Tibial nerve (tissue), 4 donors: ENCODE measurements around the gene CACNA1S. TPM values are rescaled to one million over a fixed set of nuclear protein-coding genes. Genes with fewer than 3 reads are reported as not detected.
A peak's percentile ranks its signal among the peaks of the same experiment; 100 is the strongest.

Experiments used
- DNase-seq, 2 donors: peaks; one replicate each; pipeline ENCODE4 v3.0.0-alpha.2; 2019; ENCODE audit warnings: low spot score in 2 of 2
- H3K27ac ChIP-seq, 4 donors: fragments of 200-600 bp; sonication (generic) in 3 of 4; one replicate each; pipeline ENCODE4 v1.5.1; 2017 to 2019; ENCODE audit warnings: mild to moderate bottlenecking in 1 of 4
- H3K27me3 ChIP-seq, 2 donors: fragments of 200-600 bp; sonication (generic) in 1 of 2; one replicate each; pipeline versions ENCODE4 v1.5.1 to v1.6.0; 2017 to 2019
- H3K36me3 ChIP-seq, 3 donors: fragments of 200-600 bp; sonication (generic); one replicate each; pipeline ENCODE4 v1.5.1; 2018 to 2019
- H3K4me1 ChIP-seq, 4 donors: fragments of 200-600 bp; sonication (generic) in 3 of 4; one replicate each; pipeline ENCODE4 v1.5.1; 2017 to 2019
- H3K4me3 ChIP-seq, 4 donors: fragments of 200-600 bp; sonication (generic) in 3 of 4; one replicate each; pipeline ENCODE4 v1.5.1; 2017 to 2019; ENCODE audit warnings: mild to moderate bottlenecking in 1 of 4, moderate library complexity in 1 of 4
- H3K9me3 ChIP-seq, 4 donors: fragments of 200-600 bp; sonication (generic) in 3 of 4; one replicate each; pipeline ENCODE4 v1.5.1; 2017 to 2019
- CTCF ChIP-seq, 5 experiments: fragments of 200-600 bp in 3 of 5; fragments of 450-650 bp in 2 of 5; sonication (generic) in 3 of 5; IDR thresholded peaks; one replicate each; pipeline ENCODE4 v1.5.1; 2016 to 2019; ENCODE audit warnings: antibody characterized with exemption in 5 of 5, mild to moderate bottlenecking in 3 of 5, moderate library complexity in 2 of 5
- EP300 ChIP-seq, 2 donors: sonication (generic); formaldehyde crosslinking; IDR thresholded peaks; one replicate each; pipeline ENCODE4 v1.6.1; 2017; ENCODE audit warnings: antibody characterized with exemption in 2 of 2, mild to moderate bottlenecking in 1 of 2
- POLR2A ChIP-seq, 2 donors: fragments of 450-650 bp; IDR thresholded peaks; one replicate each; pipeline ENCODE4 v1.6.1; 2017; ENCODE audit warnings: antibody characterized with exemption in 2 of 2, mild to moderate bottlenecking in 2 of 2, moderate library complexity in 2 of 2
- WGBS, 2 donors: methylation state at CpG; one replicate each; pipeline ENCODE4 v1.1.5; 2018; 5-methylcytosine and 5-hydroxymethylcytosine counted together
- total RNA-seq, 4 donors: library from RNA; depleted of rRNA; stranded (reverse); fragments of >200 nt; gene quantifications; one replicate each; pipeline ENCODE4 v1.1.0, GENCODE V29; 2016

The CACNA1S gene
- total RNA-seq, 4 donors from 2014 or later, result not detected

DNA sequence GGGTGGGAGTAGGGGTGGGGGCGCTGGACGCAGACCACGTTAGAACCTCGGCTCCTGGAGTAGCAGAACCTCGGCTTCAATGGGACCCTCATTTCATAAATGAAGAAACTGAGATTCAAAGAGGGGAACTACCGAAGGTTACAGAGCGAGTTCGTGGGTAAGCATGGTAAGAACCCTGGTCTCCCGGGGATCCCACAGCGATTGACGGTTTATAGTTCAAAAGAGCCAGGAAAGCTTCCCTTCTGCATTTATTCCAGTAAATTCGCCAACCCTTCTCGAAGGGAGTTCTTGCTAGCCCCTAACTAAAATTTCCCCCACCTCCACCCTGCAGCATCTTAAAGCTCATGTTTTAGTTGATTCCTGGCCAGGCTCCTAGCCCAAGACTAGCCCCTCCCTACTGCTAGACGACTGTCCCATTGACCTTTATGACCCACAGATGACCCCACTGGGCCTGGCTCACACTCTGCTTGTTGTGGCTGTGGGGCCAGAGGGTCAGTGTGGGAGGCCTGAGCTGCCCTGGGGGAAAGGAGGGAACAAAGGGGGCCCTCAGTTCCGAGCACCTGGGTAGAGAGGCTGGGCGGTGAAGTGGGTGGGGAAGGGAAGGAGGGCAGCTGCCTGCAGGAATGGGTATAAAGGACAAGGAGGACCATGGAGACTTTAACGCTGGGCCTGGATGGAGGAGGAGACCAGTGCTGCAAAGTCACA, 88.2 kb downstream of the CACNA1S start:
- peaks cover 0 to 72% (median 41%) of the 10 kb centered on the region in 4 donors for H3K4me1 ChIP-seq
- H3K4me3 ChIP-seq, result peak overlapping the region in 2 of 4 donors; percentile 44 to 63
- peak overlapping the region in 1 of 4 donors; percentile 45 for H3K27ac ChIP-seq
- H3K9me3 ChIP-seq, result no peaks in the 10 kb centered on the region
- DNase-seq, result no peak
- H3K27me3 ChIP-seq, result no peaks in the 10 kb centered on the region
- no peaks in the 10 kb centered on the region for H3K36me3 ChIP-seq
- TF ChIP-seq CTCF (IDR thresholded peaks at IDR 0.05), result no peak
- TF ChIP-seq POLR2A (IDR thresholded peaks at IDR 0.05), result no peak
- TF ChIP-seq EP300 (IDR thresholded peaks at IDR 0.05), result no peak
- WGBS, 2 donors, result 25 to 28% methylated on average over 17 of the region's 17 CpGs

- 0 to 1% methylated on average over 6 to 8 of the region's 53 CpGs for WGBS, 2 donors
- Histone ChIP-seq H3K27me3 (no peaks in the 10 kb centered on the region), H3K27ac (peak within 1 kb of the TSS in 2 of 4 donors; percentile 67 to 82), H3K9me3 (no peaks in the 10 kb centered on the region), H3K36me3 (no peaks in the 10 kb centered on the region), H3K4me3 (peak within 1 kb of the TSS; percentile 44 to 65 (median 60)), H3K4me1 (peaks cover 0 to 68% (median 39%) of the 10 kb centered on the region in 4 donors)
- DNase-seq, result peak; percentile 55 to 70
- TF ChIP-seq POLR2A (IDR thresholded peaks at IDR 0.05) (peak in 1 of 2 donors; percentile 23), EP300 (IDR thresholded peaks at IDR 0.05) (no peak)
Measured at GRCh38 chr1:201023517-201023902, 88.7 kb downstream of the CACNA1S start, which contains the start of gene KIF21B. Gene KIF21B (minus strand): TSS chr1:201023714. CDS start chr1:201023383, 331 bp downstream.

GRCh38 chr1:201022820-201023516, 89.3 kb downstream of the CACNA1S start:
- peak overlapping the region; percentile 44 to 65 (median 60) for H3K4me3 ChIP-seq
- no peaks in the 10 kb centered on the region for H3K36me3 ChIP-seq
- H3K27me3 ChIP-seq, result no peaks in the 10 kb centered on the region
- no peaks in the 10 kb centered on the region for H3K9me3 ChIP-seq
- peaks cover 0 to 63% (median 34%) of the 10 kb centered on the region in 4 donors for H3K4me1 ChIP-seq
- TF ChIP-seq CTCF (IDR thresholded peaks at IDR 0.05) (no peak), POLR2A (IDR thresholded peaks at IDR 0.05) (no peak), EP300 (IDR thresholded peaks at IDR 0.05) (no peak)
- WGBS, 2 donors, result 15 to 16% methylated on average over 21 to 26 of the region's 56 CpGs
- no peak for DNase-seq
- H3K27ac ChIP-seq, result peak overlapping the region in 2 of 4 donors; percentile 67 to 82

GRCh38 chr1:201022493-201022819, 89.8 kb downstream of the CACNA1S start:
- H3K36me3 ChIP-seq, result no peaks in the 10 kb centered on the region
- no peak for TF ChIP-seq POLR2A (IDR thresholded peaks at IDR 0.05)
- TF ChIP-seq CTCF (IDR thresholded peaks at IDR 0.05), result no peak
- no peak for TF ChIP-seq EP300 (IDR thresholded peaks at IDR 0.05)
- WGBS, 2 donors, result 85 to 88% methylated on average over 2 of the region's 2 CpGs
- no peak for DNase-seq
- no peaks in the 10 kb centered on the region for H3K27me3 ChIP-seq
- H3K4me1 ChIP-seq, result peaks cover 0 to 63% (median 32%) of the 10 kb centered on the region in 4 donors
- H3K4me3 ChIP-seq, result peak overlapping the region in 3 of 4 donors; percentile 58 to 65 (median 63)
- H3K27ac ChIP-seq, result peak overlapping the region in 1 of 4 donors; percentile 82
- no peaks in the 10 kb centered on the region for H3K9me3 ChIP-seq

DNA sequence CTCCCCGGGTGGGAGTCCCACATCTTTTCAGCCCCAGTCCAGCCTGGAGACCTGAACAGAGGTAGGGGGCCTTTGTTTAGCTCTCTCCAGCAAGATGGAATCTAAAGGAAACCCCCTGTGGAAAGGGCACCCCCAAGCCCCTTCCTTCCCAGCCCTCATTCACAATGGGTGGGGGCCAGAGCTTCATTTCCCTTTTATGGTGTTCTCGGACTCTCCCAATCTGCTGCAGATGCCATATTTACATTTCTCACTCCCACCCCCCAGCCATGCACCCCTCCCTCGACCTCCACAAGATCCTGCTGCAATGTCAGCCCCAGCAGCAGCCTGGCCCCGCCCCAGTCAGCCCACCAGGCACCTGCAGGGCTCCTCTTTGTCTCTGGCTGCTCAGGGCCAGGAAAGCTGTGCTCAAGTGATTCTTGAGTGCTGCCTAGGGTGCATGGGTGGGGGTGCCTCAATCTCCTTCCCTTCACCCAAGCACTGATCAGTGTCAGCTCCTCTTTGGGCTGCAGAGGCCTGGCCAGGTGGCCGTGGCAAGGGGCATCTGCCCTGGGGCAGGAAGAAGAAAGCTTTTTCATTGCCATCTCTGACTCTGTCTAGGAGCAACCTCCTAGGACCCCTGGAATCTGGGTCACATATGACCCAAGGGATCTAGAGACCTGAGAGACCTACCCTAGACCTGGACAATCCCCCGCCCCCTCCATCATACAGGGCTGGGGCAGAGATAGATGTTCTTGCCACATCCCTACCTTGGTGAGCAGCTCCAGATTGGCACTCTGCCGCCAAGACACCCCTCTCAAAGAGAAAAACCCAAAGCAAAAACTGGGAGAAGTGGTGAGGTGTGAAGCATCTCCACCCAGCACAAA, 90.4 kb downstream of the CACNA1S start:
- DNase-seq, result no peak
- 78 to 79% methylated on average over 7 of the region's 7 CpGs for WGBS, 2 donors
- H3K27ac ChIP-seq, result peak overlapping the region in 1 of 4 donors; percentile 82
- peak overlapping the region in 2 of 4 donors; percentile 63 to 65 for H3K4me3 ChIP-seq
- peaks cover 0 to 65% (median 35%) of the 10 kb centered on the region in 4 donors for H3K4me1 ChIP-seq
- H3K27me3 ChIP-seq, result no peaks in the 10 kb centered on the region
- no peaks in the 10 kb centered on the region for H3K9me3 ChIP-seq
- H3K36me3 ChIP-seq, result no peaks in the 10 kb centered on the region
- TF ChIP-seq EP300 (IDR thresholded peaks at IDR 0.05), result no peak
